ENCODE measurements around the gene BRPF1.

- TF ChIP-seq CTCF (IDR thresholded peaks at IDR 0.05; ENCODE audit: insufficient read depth, low read length, poor library complexity, severe bottlenecking) (peak; percentile 83), EZH2phosphoT487 (conservative IDR thresholded peaks at IDR 0.05; ENCODE audit: low read length) (no peak)
These were observed 4.4 kb upstream of the BRPF1 start for GRCh38 chr3:9727041-9727595.
